IMR-90 (cell line): Measurements from ENCODE around the gene ESRP2. TPM values are rescaled to one million over a fixed set of nuclear protein-coding genes. Genes with fewer than 3 reads are reported as not detected.

Source experiments
- ATAC-seq: fragments of 200-7000 bp; cut with Tn5 transposase; 2 replicates; pipeline ENCODE4 v1.9.1; 2020; ENCODE audit warnings: low read depth, mild to moderate bottlenecking, moderate library complexity
- BruUV-seq: library from RNA; stranded (reverse); fragments of 400-500 nt; replicated peaks from 2 replicates; lab custom pipeline; 2021; lab: Mats Ljungman, UMichigan
- CTCF ChIA-PET: fragments of 300-600 bp; formaldehyde crosslinking; extraction: SDS; loops from one replicate; lab custom pipeline; 2021; ENCODE audit warnings: antibody characterized with exemption; lab: Yijun Ruan, JAX
- POLR2A ChIA-PET: fragments of 300-600 bp; sonication (Branson Sonifier 250); formaldehyde crosslinking; loops from one replicate; lab custom pipeline; 2022; ENCODE audit warnings: antibody characterized with exemption; ENCODE audit not compliant: unreplicated experiment; lab: Charles Lee
- DNase-seq: peaks from one replicate; pipeline ENCODE4 v3.0.0; 2013
- H2AFZ ChIP-seq: replicated peaks from 2 replicates; pipeline ENCODE3; 2013; ENCODE audit warnings: low read length, mild to moderate bottlenecking; ENCODE audit not compliant: poor library complexity
- H2AK5ac ChIP-seq: 2 replicates; pipeline ENCODE4 v1.6.1; 2013; ENCODE audit warnings: low read depth, low read length, inconsistent platforms
- H2AK9ac ChIP-seq: replicated peaks from 2 replicates; pipeline ENCODE3; 2013; ENCODE audit warnings: mild to moderate bottlenecking, low read depth, low read length, moderate library complexity; ENCODE audit not compliant: poor library complexity
- H2BK120ac ChIP-seq: 2 replicates; pipeline ENCODE4 v1.6.1; 2013; ENCODE audit warnings: low read depth, low read length, inconsistent platforms
- H2BK15ac ChIP-seq: 3 replicates; pipeline ENCODE4 v1.6.1; 2013; ENCODE audit warnings: low read depth, low read length, inconsistent platforms
- H2BK20ac ChIP-seq: 2 replicates; pipeline ENCODE4 v1.6.1; 2013; ENCODE audit warnings: low read depth, mild to moderate bottlenecking, inconsistent platforms, low read length, moderate library complexity
- H2BK5ac ChIP-seq: 2 replicates; pipeline ENCODE4 v1.6.1; 2013; ENCODE audit warnings: mild to moderate bottlenecking, low read depth, low read length, inconsistent platforms; ENCODE audit not compliant: poor library complexity, severe bottlenecking
- H3K14ac ChIP-seq: replicated peaks from 2 replicates; pipeline ENCODE4 v1.6.1; 2013; ENCODE audit warnings: low read depth, low read length, inconsistent platforms
- H3K18ac ChIP-seq: 2 replicates; pipeline ENCODE4 v1.6.1; 2013; ENCODE audit warnings: low read depth, low read length, control low read depth
- H3K23ac ChIP-seq: 2 replicates; pipeline ENCODE4 v1.6.1; 2013; ENCODE audit warnings: low read depth, low read length, inconsistent platforms
- H3K27ac ChIP-seq: 2 replicates; pipeline ENCODE4 v1.5.1; 2013; ENCODE audit warnings: mild to moderate bottlenecking, control low read depth, low read length; ENCODE audit not compliant: insufficient read depth
- H3K27me3 ChIP-seq: 2 replicates; pipeline ENCODE4 v1.6.1; 2013; ENCODE audit warnings: low read length; ENCODE audit not compliant: control insufficient read depth, insufficient read depth
- H3K36me3 ChIP-seq: 2 replicates; pipeline ENCODE4 v1.6.1; 2013; ENCODE audit warnings: low read length, mixed read lengths; ENCODE audit not compliant: control insufficient read depth, insufficient read depth
- H3K4ac ChIP-seq: 2 replicates; pipeline ENCODE4 v1.6.1; 2013; ENCODE audit warnings: low read depth, low read length, inconsistent platforms
- H3K4me1 ChIP-seq: 2 replicates; pipeline ENCODE4 v1.6.1; 2013; ENCODE audit warnings: low read length, mixed read lengths; ENCODE audit not compliant: control insufficient read depth, insufficient read depth
- H3K4me2 ChIP-seq: 2 replicates; pipeline ENCODE4 v1.6.1; 2013; ENCODE audit warnings: low read depth, mild to moderate bottlenecking, control low read depth, low read length, moderate library complexity
- H3K4me3 ChIP-seq: 2 replicates; pipeline ENCODE4 v1.5.1; 2013; ENCODE audit warnings: low read depth, mild to moderate bottlenecking, control low read depth, low read length, moderate library complexity; ENCODE audit not compliant: insufficient read depth
- H3K56ac ChIP-seq: 2 replicates; pipeline ENCODE4 v1.6.1; 2013; ENCODE audit warnings: low read length, inconsistent platforms; ENCODE audit not compliant: insufficient read depth; ENCODE audit errors: extremely low read depth
- H3K79me1 ChIP-seq, 2 experiments: 2 replicates each; pipeline ENCODE4 v1.6.1; 2013; ENCODE audit warnings: low read length in 2 of 2, inconsistent platforms in 1 of 2, low read depth in 1 of 2
- H3K9ac ChIP-seq: 2 replicates; pipeline ENCODE4 v1.6.1; 2013; ENCODE audit warnings: low read depth, low read length, control low read depth
- H3K9me1 ChIP-seq: 2 replicates; pipeline ENCODE4 v1.6.1; 2013; ENCODE audit warnings: low read length, inconsistent platforms; ENCODE audit not compliant: insufficient read depth
- H3K9me3 ChIP-seq: 2 replicates; pipeline ENCODE4 v1.6.1; 2013; ENCODE audit warnings: low read length; ENCODE audit not compliant: control insufficient read depth, insufficient read depth
- H4K20me1 ChIP-seq: 2 replicates; pipeline ENCODE4 v1.6.1; 2013; ENCODE audit warnings: low read length, inconsistent platforms; ENCODE audit not compliant: insufficient read depth
- H4K5ac ChIP-seq: 2 replicates; pipeline ENCODE4 v1.6.1; 2013; ENCODE audit warnings: mild to moderate bottlenecking, low read depth, low read length, control low read depth
- H4K8ac ChIP-seq, 2 experiments: 2 replicates each; pipeline ENCODE4 v1.6.1; 2013; ENCODE audit warnings: low read depth in 2 of 2, low read length in 2 of 2, control low read depth in 1 of 2, inconsistent platforms in 1 of 2
- H4K91ac ChIP-seq: 2 replicates; pipeline ENCODE4 v1.6.1; 2013; ENCODE audit warnings: low read depth, low read length, inconsistent platforms; ENCODE audit not compliant: insufficient read depth
- BHLHE40 ChIP-seq: fragments of 150-350 bp; IDR thresholded peaks from 2 replicates; pipeline ENCODE4 v1.6.1; 2016; ENCODE audit warnings: mild to moderate bottlenecking, low read depth, low read length
- CEBPB ChIP-seq: IDR thresholded peaks from 2 replicates; pipeline ENCODE4 v1.6.1; 2012; ENCODE audit warnings: low read depth, low read length, improper control_type of control experiment
- FOS ChIP-seq: fragments of 150-350 bp; IDR thresholded peaks from 2 replicates; pipeline ENCODE4 v1.6.1; 2016; ENCODE audit warnings: low read depth, low read length
- MAZ ChIP-seq: IDR thresholded peaks from 2 replicates; pipeline ENCODE4 v1.6.1; 2012; ENCODE audit warnings: low read depth, mild to moderate bottlenecking, low read length, improper control_type of control experiment, moderate library complexity, borderline replicate concordance
- NFE2L2 ChIP-seq: fragments of 150-350 bp; IDR thresholded peaks from 2 replicates; pipeline ENCODE4 v1.6.1; 2016; ENCODE audit warnings: low read depth, mild to moderate bottlenecking, low read length
- POLR2A ChIP-seq: IDR thresholded peaks from 2 replicates; pipeline ENCODE4 v1.6.1; 2012; ENCODE audit warnings: mild to moderate bottlenecking, low read depth, low read length
- RAD21 ChIP-seq: IDR thresholded peaks from 2 replicates; pipeline ENCODE4 v1.6.1; 2012; ENCODE audit warnings: low read length, improper control_type of control experiment
- RFX5 ChIP-seq: IDR thresholded peaks from 2 replicates; pipeline ENCODE4 v1.8.0; 2012; ENCODE audit warnings: low read depth, mild to moderate bottlenecking, low read length, moderate library complexity
- SMC3 ChIP-seq: fragments of 150-350 bp; IDR thresholded peaks from 2 replicates; pipeline ENCODE4 v1.6.1; 2016; ENCODE audit warnings: low read depth, mild to moderate bottlenecking, antibody characterized with exemption, low read length, moderate library complexity
- WGBS, 2 experiments: methylation state at CpG; one replicate each; pipeline versions ENCODE4 v1.1.5 to v1.1.7; 2013; ENCODE audit warnings: missing lambda C conversion rate in 2 of 2; ENCODE audit not compliant: insufficient read length in 1 of 2; ENCODE audit errors: extremely low coverage in 2 of 2; 5-methylcytosine and 5-hydroxymethylcytosine counted together
- dilution Hi-C: fragments of 300-500 bp; cut with HindIII; formaldehyde crosslinking; loops from one replicate; pipeline ENCODE4 v1.14.3; 2018; ENCODE audit warnings: low sequenced_read_pairs; ENCODE audit not compliant: unreplicated experiment
- in situ Hi-C: fragments of 300-500 bp; cut with MboI; formaldehyde crosslinking; loops from 3 replicates; pipeline ENCODE4 v1.14.3; 2019; ENCODE audit warnings: low sequenced_read_pairs, inconsistent platforms, mixed read lengths
- intact Hi-C: fragments of 100-400 bp; cut with micrococcal nuclease; formaldehyde crosslinking; loops from 2 replicates; pipeline ENCODE4 v1.10.0; 2022
- polyA plus RNA-seq, 3 experiments: library from polyadenylated mRNA; depleted of rRNA; stranded (reverse); fragments of >200 nt; gene quantifications; 2 replicates each; pipeline ENCODE4 v1.2.3, GENCODE V29; 2012; ENCODE audit warnings: low replicate concordance in 1 of 3
- total RNA-seq: library from RNA; depleted of rRNA; stranded (reverse); fragments of >200 nt; gene quantifications from 2 replicates; pipeline ENCODE4 v1.2.3, GENCODE V29; 2012
- TF ChIP-seq, protein P1 (sequence below): conservative IDR thresholded peaks from 2 replicates; pipeline ENCODE4 v1.5.1; 2012; ENCODE audit warnings: mild to moderate bottlenecking, low read depth, low read length, improper control_type of control experiment
- TF ChIP-seq, protein P2 (sequence below): fragments of 150-350 bp; IDR thresholded peaks from 2 replicates; pipeline ENCODE4 v1.6.1; 2017; ENCODE audit warnings: mild to moderate bottlenecking, antibody characterized with exemption, low read length, low read depth
- TF ChIP-seq, protein P3 (sequence below): fragments of 150-350 bp; IDR thresholded peaks from 2 replicates; pipeline ENCODE4 v1.6.1; 2016; ENCODE audit warnings: low read depth, mild to moderate bottlenecking, low read length, moderate library complexity, borderline replicate concordance

ESRP2 gene
- total and polyA plus RNA-seq, 2 of the 4 experiments (the other 2 are of a cell fraction) = 0.07 TPM; not detected in 1

DNA sequence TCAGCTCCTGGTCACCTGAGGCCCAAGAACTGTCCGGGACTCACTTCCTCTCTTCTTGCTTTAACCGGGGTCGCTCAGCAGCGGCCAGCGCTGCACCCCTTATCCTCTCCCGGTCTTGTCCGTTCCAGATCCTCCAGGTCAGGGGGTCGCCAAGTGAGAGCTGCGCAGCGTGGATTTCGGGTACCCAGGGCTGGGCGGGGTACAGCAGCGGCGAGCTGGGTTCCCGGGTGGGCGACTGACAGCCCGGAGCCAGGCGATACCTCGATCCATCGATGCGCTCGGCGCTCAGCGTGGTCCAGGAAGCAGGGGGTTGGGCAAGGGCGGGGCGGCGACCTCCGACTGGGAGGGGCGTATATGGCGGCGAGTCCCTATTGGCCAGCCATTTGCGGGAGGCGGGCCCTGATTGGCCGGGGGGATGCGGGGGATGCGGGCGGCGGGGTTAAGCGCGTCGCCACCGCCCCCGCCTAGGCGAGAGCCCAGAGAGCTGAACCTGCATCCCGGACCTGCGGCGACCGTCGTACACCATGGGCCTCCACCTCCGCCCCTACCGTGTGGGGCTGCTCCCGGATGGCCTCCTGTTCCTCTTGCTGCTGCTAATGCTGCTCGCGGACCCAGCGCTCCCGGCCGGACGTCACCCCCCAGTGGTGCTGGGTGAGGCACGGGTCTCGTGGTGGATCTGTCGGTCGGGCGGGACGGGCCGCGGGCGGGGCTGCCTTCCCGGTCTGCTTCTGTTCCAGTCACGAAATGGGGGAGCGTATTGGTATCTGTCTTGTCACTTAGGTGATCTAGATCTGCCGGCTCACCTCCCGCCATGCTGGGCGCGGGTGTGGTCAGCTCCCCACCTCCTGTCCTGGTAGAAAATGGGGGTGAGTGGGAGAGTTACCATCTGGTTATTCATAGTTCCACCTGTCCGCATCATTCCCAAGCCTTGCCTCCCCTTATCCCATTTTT is 9.3 kb upstream of the ESRP2 start, which contains the start of gene PLA2G15:
TSS of gene PLA2G15 (plus strand) at position 471 of the 951 bp plus-strand sequence. CDS start at position 525, 54 bp downstream.
- no peak within 1 kb of the TSS for H2BK20ac ChIP-seq
- H3K27ac ChIP-seq = peak within 1 kb of the TSS; percentile 51
- peak; percentile 99 for ATAC-seq
- 1% methylated on average over 47 of the region's 75 CpGs; no CpG with 5 or more reads in 1 of the 2 experiments for WGBS, 2 experiments
- POLR2A ChIA-PET = interaction anchor here (1.0 kb wide), 1 partner anchor 65 kb away, joined by 3 read pairs; the partner anchor contains the start of genes PRMT7 and SLC7A6OS
- peak within 1 kb of the TSS; percentile 24 for H3K56ac ChIP-seq
- CTCF ChIA-PET = interaction anchor here (0.5 kb wide), 1 partner anchor 258 kb away, joined by 4 read pairs; no protein-coding TSS in a partner anchor
- no peaks in the 10 kb centered on the region for H4K20me1 ChIP-seq
- H2BK15ac ChIP-seq = no peak within 1 kb of the TSS
- H3K14ac ChIP-seq = peak within 1 kb of the TSS; percentile 93
- H3K9ac ChIP-seq = peak within 1 kb of the TSS; percentile 72
- intact Hi-C loops (loop anchor here (1.0 kb wide), 1 partner anchor 83 kb away; no protein-coding TSS in a partner anchor), dilution Hi-C loops (no loop called here), in situ Hi-C loops (no loop called here)
- H3K9me1 ChIP-seq = peaks cover 27% of the 10 kb centered on the region
- H4K91ac ChIP-seq = peak within 1 kb of the TSS; percentile 40
- H3K18ac ChIP-seq = peak within 1 kb of the TSS; percentile 25; the same call in 1 of the 2 replicates
- peaks cover 3% of the 10 kb centered on the region for H3K36me3 ChIP-seq
- H4K5ac ChIP-seq = peak within 1 kb of the TSS; percentile 39; the same call in 1 of the 2 replicates
- peak within 1 kb of the TSS; percentile 24 to 81; a peak in 2 of 4 replicates for H4K8ac ChIP-seq
- peaks cover 30 to 49% of the 10 kb centered on the region in 2 experiments for H3K79me1 ChIP-seq
- H3K9me3 ChIP-seq = no peaks in the 10 kb centered on the region
- H2BK120ac ChIP-seq = no peak within 1 kb of the TSS; the same call in 1 of the 2 replicates
- no TSS peak for BruUV-seq
- peak within 1 kb of the TSS; percentile 88 for H2AK5ac ChIP-seq
- peak within 1 kb of the TSS; percentile 100 for H2AFZ ChIP-seq
- H3K4me2 ChIP-seq = peak within 1 kb of the TSS; percentile 94
- H3K4me3 ChIP-seq = peak within 1 kb of the TSS; percentile 86
- H2BK5ac ChIP-seq = peak within 1 kb of the TSS; percentile 65
- peak; percentile 94 for DNase-seq
- H3K4me1 ChIP-seq = peaks cover 14% of the 10 kb centered on the region
- H3K23ac ChIP-seq = peak within 1 kb of the TSS; percentile 70; the same call in 1 of the 2 replicates
- peak within 1 kb of the TSS; percentile 96 for H2AK9ac ChIP-seq
- no peaks in the 10 kb centered on the region for H3K27me3 ChIP-seq
- peak within 1 kb of the TSS; percentile 91 for H3K4ac ChIP-seq
- TF ChIP-seq BHLHE40 (no peak), RAD21 (no peak), NFE2L2 (no peak), POLR2A (no peak), RFX5 (no peak), CEBPB (peak; percentile 69), MAZ (peak; percentile 98), FOS (peak; percentile 24; the same call in 1 of the 2 replicates), SMC3 (no peak)
- TF ChIP-seq, protein P1, sequence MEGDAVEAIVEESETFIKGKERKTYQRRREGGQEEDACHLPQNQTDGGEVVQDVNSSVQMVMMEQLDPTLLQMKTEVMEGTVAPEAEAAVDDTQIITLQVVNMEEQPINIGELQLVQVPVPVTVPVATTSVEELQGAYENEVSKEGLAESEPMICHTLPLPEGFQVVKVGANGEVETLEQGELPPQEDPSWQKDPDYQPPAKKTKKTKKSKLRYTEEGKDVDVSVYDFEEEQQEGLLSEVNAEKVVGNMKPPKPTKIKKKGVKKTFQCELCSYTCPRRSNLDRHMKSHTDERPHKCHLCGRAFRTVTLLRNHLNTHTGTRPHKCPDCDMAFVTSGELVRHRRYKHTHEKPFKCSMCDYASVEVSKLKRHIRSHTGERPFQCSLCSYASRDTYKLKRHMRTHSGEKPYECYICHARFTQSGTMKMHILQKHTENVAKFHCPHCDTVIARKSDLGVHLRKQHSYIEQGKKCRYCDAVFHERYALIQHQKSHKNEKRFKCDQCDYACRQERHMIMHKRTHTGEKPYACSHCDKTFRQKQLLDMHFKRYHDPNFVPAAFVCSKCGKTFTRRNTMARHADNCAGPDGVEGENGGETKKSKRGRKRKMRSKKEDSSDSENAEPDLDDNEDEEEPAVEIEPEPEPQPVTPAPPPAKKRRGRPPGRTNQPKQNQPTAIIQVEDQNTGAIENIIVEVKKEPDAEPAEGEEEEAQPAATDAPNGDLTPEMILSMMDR = no peak
- TF ChIP-seq, protein P2, sequence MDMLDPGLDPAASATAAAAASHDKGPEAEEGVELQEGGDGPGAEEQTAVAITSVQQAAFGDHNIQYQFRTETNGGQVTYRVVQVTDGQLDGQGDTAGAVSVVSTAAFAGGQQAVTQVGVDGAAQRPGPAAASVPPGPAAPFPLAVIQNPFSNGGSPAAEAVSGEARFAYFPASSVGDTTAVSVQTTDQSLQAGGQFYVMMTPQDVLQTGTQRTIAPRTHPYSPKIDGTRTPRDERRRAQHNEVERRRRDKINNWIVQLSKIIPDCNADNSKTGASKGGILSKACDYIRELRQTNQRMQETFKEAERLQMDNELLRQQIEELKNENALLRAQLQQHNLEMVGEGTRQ = no peak
- TF ChIP-seq, protein P3, sequence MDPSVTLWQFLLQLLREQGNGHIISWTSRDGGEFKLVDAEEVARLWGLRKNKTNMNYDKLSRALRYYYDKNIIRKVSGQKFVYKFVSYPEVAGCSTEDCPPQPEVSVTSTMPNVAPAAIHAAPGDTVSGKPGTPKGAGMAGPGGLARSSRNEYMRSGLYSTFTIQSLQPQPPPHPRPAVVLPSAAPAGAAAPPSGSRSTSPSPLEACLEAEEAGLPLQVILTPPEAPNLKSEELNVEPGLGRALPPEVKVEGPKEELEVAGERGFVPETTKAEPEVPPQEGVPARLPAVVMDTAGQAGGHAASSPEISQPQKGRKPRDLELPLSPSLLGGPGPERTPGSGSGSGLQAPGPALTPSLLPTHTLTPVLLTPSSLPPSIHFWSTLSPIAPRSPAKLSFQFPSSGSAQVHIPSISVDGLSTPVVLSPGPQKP = no peak
